Mammary epithelial cell (primary cell): ENCODE data around the gene LRP6.

ENCODE experiments used
- CTCF ChIP-seq, 2 donors: IDR thresholded peaks in 1 of 2; conservative IDR thresholded peaks in 1 of 2; 2 replicates each; pipeline ENCODE4 v1.5.1; 2011 to 2012; ENCODE audit warnings: inconsistent platforms in 2 of 2, low read length in 2 of 2, mild to moderate bottlenecking in 2 of 2, control low read depth in 1 of 2, low read depth in 1 of 2; ENCODE audit not compliant: insufficient read depth in 1 of 2; ENCODE audit errors: extremely low read depth in 1 of 2
- EZH2 ChIP-seq: IDR thresholded peaks from 2 replicates; pipeline ENCODE4 v1.6.1; 2012; ENCODE audit warnings: low read length, inconsistent platforms, borderline replicate concordance

GRCh38 chr12:12194206-12194605 lies 72.6 kb downstream of the LRP6 start:
- no peak for TF ChIP-seq CTCF (conservative IDR thresholded peaks at IDR 0.05 in 1 of 2, IDR thresholded peaks at IDR 0.05 in 1 of 2; ENCODE audit: extremely low read depth in 1 of 2, insufficient read depth in 1 of 2, low read depth in 1 of 2, low read length in 2 of 2)
- TF ChIP-seq EZH2, result no peak
